Subcutaneous adipose tissue (tissue), 4 donors: Measurements from ENCODE around the gene IDH2. TPM values are rescaled to one million over a fixed set of nuclear protein-coding genes. Genes with fewer than 3 reads are reported as not detected.

Experiments used
- small RNA-seq: library from RNA; depleted of rRNA; stranded (forward); fragments of <200 nt; gene quantifications from one replicate; pipeline ENCODE3, GENCODE V24; 2016
- total RNA-seq, 4 donors: library from RNA; depleted of rRNA; stranded (reverse); fragments of >200 nt; gene quantifications; one replicate each; pipeline ENCODE4 v1.1.0, GENCODE V29; 2016
- TF ChIP-seq, protein P1 (sequence below): fragments of 450-650 bp; IDR thresholded peaks from one replicate; pipeline ENCODE4 v1.5.1; 2016; ENCODE audit warnings: low read depth, mild to moderate bottlenecking, control low read depth, antibody characterized with exemption, moderate library complexity

Gene IDH2
- total RNA-seq, 4 donors from 2014 or later, result 17.6 to 69.9 (median 26.8) TPM

- TF ChIP-seq, protein P1, sequence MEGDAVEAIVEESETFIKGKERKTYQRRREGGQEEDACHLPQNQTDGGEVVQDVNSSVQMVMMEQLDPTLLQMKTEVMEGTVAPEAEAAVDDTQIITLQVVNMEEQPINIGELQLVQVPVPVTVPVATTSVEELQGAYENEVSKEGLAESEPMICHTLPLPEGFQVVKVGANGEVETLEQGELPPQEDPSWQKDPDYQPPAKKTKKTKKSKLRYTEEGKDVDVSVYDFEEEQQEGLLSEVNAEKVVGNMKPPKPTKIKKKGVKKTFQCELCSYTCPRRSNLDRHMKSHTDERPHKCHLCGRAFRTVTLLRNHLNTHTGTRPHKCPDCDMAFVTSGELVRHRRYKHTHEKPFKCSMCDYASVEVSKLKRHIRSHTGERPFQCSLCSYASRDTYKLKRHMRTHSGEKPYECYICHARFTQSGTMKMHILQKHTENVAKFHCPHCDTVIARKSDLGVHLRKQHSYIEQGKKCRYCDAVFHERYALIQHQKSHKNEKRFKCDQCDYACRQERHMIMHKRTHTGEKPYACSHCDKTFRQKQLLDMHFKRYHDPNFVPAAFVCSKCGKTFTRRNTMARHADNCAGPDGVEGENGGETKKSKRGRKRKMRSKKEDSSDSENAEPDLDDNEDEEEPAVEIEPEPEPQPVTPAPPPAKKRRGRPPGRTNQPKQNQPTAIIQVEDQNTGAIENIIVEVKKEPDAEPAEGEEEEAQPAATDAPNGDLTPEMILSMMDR, result no peak
Measured at GRCh38 chr15:90036343-90036742, 65.9 kb downstream of the IDH2 start.

- TF ChIP-seq, protein P1, result no peak
Measured at GRCh38 chr15:90035840-90036230, 66.4 kb downstream of the IDH2 start.

- TF ChIP-seq, protein P1, result no peak
Measured at GRCh38 chr15:90035095-90035839, 67.0 kb downstream of the IDH2 start.

DNA sequence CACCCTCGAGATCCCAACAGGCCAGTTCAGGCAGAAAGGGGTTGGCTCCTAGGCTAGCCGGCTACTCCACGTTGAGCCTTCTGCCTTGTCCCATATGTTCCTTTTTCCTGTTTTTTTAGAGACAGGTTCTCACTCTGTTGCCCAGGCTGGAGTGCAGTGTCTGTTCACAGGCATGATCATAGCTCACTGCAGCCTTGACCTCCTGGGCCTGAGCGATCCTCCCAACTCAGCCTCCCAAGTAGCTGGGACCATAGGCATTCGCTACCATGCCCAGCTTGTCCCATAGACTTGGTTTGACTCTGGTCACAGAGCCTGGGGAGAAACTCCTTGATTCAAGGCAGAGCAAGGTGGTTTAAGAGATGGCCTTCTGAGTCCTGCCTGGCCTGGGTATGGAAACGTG is 68.8 kb downstream of the IDH2 start:
- TF ChIP-seq, protein P1, result no peak

Small RNA genes lying within 50 kb of the gene (small RNA-seq; reads per million reads assigned to genes)
- gene RF00066, result not detected

Other genes starting within 250 kb of the IDH2 start
- gene AP3S2, start 208.5 kb downstream of the IDH2 start, total RNA-seq, result 10 to 100 TPM; 54.4 to 86.9 (median 66.9) TPM
- 10 to 100 TPM; 11.3 to 39.7 (median 20.1) TPM for gene ARPIN, start 189.5 kb downstream of the IDH2 start, total RNA-seq
- 1 to 10 TPM; 5.4 to 8.3 (median 6.1) TPM for gene ZNF710, start 101.1 kb downstream of the IDH2 start, total RNA-seq
- gene SEMA4B, start 98.9 kb upstream of the IDH2 start, total RNA-seq, result 10 to 100 TPM in 3 of 4 donors, 1 to 10 TPM in 1; 4.4 to 13.4 (median 12.5) TPM
- gene CIB1, start 131.5 kb upstream of the IDH2 start, total RNA-seq, result 10 to 100 TPM; 24.2 to 52.6 (median 38.7) TPM
- gene GDPGP1, start 131.7 kb upstream of the IDH2 start, total RNA-seq, result 1 to 10 TPM; 2.6 to 5.9 (median 3.6) TPM
- gene TTLL13, start 147.1 kb upstream of the IDH2 start, total RNA-seq, result under 1 TPM in 2 of 4 donors, not detected in 2; 0.22 to 0.51 TPM
- 10 to 100 TPM; 47.9 to 85.1 (median 70.7) TPM for gene NGRN, start 163.2 kb upstream of the IDH2 start, total RNA-seq
- 1 to 10 TPM in 1 of 4 donors, under 1 TPM in 2, not detected in 1; 0.22 to 2.5 (median 0.33) TPM for gene ZNF774, start 249.8 kb upstream of the IDH2 start, total RNA-seq